GM12878 (cell line): ENCODE data around the gene COX4I2. TPM values are rescaled to one million over a fixed set of nuclear protein-coding genes. Genes with fewer than 3 reads are reported as not detected.

Source experiments
- ATAC-seq: fragments of 200-7000 bp; cut with Tn5 transposase; 3 replicates; pipeline ENCODE4 v1.9.1; 2020; ENCODE audit warnings: mild to moderate bottlenecking, moderate library complexity
- BruUV-seq: library from RNA; stranded (reverse); fragments of 400-500 nt; replicated peaks from 2 replicates; lab custom pipeline; 2021; lab: Mats Ljungman, UMichigan
- CTCF ChIA-PET: fragments of 300-600 bp; sonication (Branson Sonifier 250); formaldehyde crosslinking; extraction: SDS; loops from one replicate; lab custom pipeline; 2021; ENCODE audit warnings: inconsistent platforms; lab: Yijun Ruan, JAX
- POLR2A ChIA-PET: fragments of 350-600 bp; formaldehyde crosslinking; extraction: SDS; loops from one replicate; lab custom pipeline; 2021; ENCODE audit warnings: inconsistent platforms; lab: Charles Lee
- RAD21 ChIA-PET: fragments of 300-600 bp; sonication (Branson Sonifier 250); formaldehyde crosslinking; loops from one replicate; lab custom pipeline; 2023; ENCODE audit warnings: antibody characterized with exemption; ENCODE audit not compliant: unreplicated experiment; lab: Charles Lee
- SMC1A ChIA-PET: fragments of 300-600 bp; sonication (Branson Sonifier 250); formaldehyde crosslinking; loops from one replicate; lab custom pipeline; 2023; ENCODE audit not compliant: unreplicated experiment, uncharacterized antibody; lab: Charles Lee
- DNase-seq: peaks from one replicate; pipeline ENCODE4 v3.0.0-alpha.2; 2011; ENCODE audit warnings: low read depth, low spot score
- FAIRE-seq: peaks from 3 replicates; lab custom pipeline; 2011; peaks lifted over from hg19 to GRCh38; lab: Jason Lieb, UNC
- H2AFZ ChIP-seq: 2 replicates; pipeline ENCODE4 v1.6.0; 2011; ENCODE audit warnings: low read depth, low read length, control low read depth; ENCODE audit not compliant: control insufficient read depth
- H3K27ac ChIP-seq: 2 replicates; pipeline ENCODE4 v1.5.1; 2011; ENCODE audit warnings: control low read depth; ENCODE audit not compliant: control insufficient read depth, insufficient read depth
- H3K27me3 ChIP-seq, 2 experiments: replicated peaks in 1 of 2; 2 replicates each; pipeline versions ENCODE4 v1.6.0 to v1.6.1; 2011; ENCODE audit warnings: low read length in 1 of 2; ENCODE audit not compliant: control insufficient read depth in 2 of 2, insufficient read depth in 2 of 2
- H3K36me3 ChIP-seq, 2 experiments: 2 replicates each; pipeline ENCODE4 v1.5.1; 2011; ENCODE audit warnings: low read length in 1 of 2; ENCODE audit not compliant: control insufficient read depth in 2 of 2, insufficient read depth in 2 of 2
- H3K4me1 ChIP-seq: 2 replicates; pipeline ENCODE4 v1.6.1; 2011; ENCODE audit warnings: mild to moderate bottlenecking, low read length, moderate library complexity, mixed read lengths; ENCODE audit not compliant: control insufficient read depth, insufficient read depth
- H3K4me2 ChIP-seq: 2 replicates; pipeline ENCODE4 v1.6.0; 2011; ENCODE audit warnings: control low read depth; ENCODE audit not compliant: control insufficient read depth, insufficient read depth
- H3K4me3 ChIP-seq: fragments of 200-600 bp; sonication (generic); 2 replicates; pipeline ENCODE4 v1.5.1; 2016
- H3K79me2 ChIP-seq: 2 replicates; pipeline ENCODE4 v1.6.0; 2011; ENCODE audit warnings: low read length; ENCODE audit not compliant: control insufficient read depth, insufficient read depth
- H3K9ac ChIP-seq: 2 replicates; pipeline ENCODE4 v1.8.0; 2011; ENCODE audit warnings: low read length, control low read depth, mixed read lengths; ENCODE audit not compliant: control insufficient read depth, insufficient read depth
- H3K9me3 ChIP-seq: replicated peaks from 3 replicates; pipeline ENCODE4 v1.5.1; 2011; ENCODE audit warnings: mild to moderate bottlenecking, low read length; ENCODE audit not compliant: control insufficient read depth, insufficient read depth
- H4K20me1 ChIP-seq: 2 replicates; pipeline ENCODE4 v1.6.0; 2011; ENCODE audit not compliant: control insufficient read depth, insufficient read depth
- BCL11A ChIP-seq: IDR thresholded peaks from 2 replicates; pipeline ENCODE4 v1.6.1; 2011; ENCODE audit warnings: low read depth, low read length
- CHD4 ChIP-seq: fragments of 200-600 bp; sonication (generic); IDR thresholded peaks from 2 replicates; pipeline ENCODE4 v1.6.1; 2016; ENCODE audit warnings: mild to moderate bottlenecking
- CREB1 ChIP-seq: IDR thresholded peaks from 2 replicates; pipeline ENCODE4 v1.6.1; 2012; ENCODE audit warnings: low read depth, mild to moderate bottlenecking, inconsistent platforms
- DPF2 ChIP-seq: fragments of 450-650 bp; IDR thresholded peaks from 2 replicates; pipeline ENCODE4 v1.6.1; 2017; ENCODE audit warnings: mild to moderate bottlenecking
- E2F8 ChIP-seq: fragments of 450-650 bp; IDR thresholded peaks from 2 replicates; pipeline ENCODE4 v1.6.1; 2018; ENCODE audit warnings: mild to moderate bottlenecking, low read depth, moderate library complexity; ENCODE audit not compliant: partially characterized antibody
- NFIC ChIP-seq: IDR thresholded peaks from 2 replicates; pipeline ENCODE4 v1.6.1; 2012; ENCODE audit warnings: low read depth, mild to moderate bottlenecking, inconsistent platforms, low read length, moderate library complexity
- REST ChIP-seq: IDR thresholded peaks from 2 replicates; pipeline ENCODE4 v1.6.1; 2012; ENCODE audit warnings: mild to moderate bottlenecking, low read depth, low read length
- STAT1 ChIP-seq: fragments of 450-650 bp; conservative IDR thresholded peaks from 2 replicates; pipeline ENCODE4 v1.6.1; 2014; ENCODE audit warnings: antibody characterized with exemption, mild to moderate bottlenecking
- ZNF207 ChIP-seq: fragments of 450-650 bp; IDR thresholded peaks from 2 replicates; pipeline ENCODE4 v1.6.1; 2014; ENCODE audit warnings: antibody characterized with exemption, mild to moderate bottlenecking, borderline replicate concordance
- ZNF24 ChIP-seq: fragments of 450-650 bp; IDR thresholded peaks from 2 replicates; pipeline ENCODE4 v1.6.1; 2017; ENCODE audit warnings: antibody characterized with exemption, mild to moderate bottlenecking
- ZNF622 ChIP-seq: fragments of 450-650 bp; IDR thresholded peaks from 2 replicates; pipeline ENCODE4 v1.6.1; 2017; ENCODE audit warnings: mild to moderate bottlenecking, inconsistent platforms
- ZNF687 ChIP-seq: fragments of 450-650 bp; IDR thresholded peaks from 2 replicates; pipeline ENCODE4 v1.6.1; 2017; ENCODE audit warnings: mild to moderate bottlenecking, moderate library complexity
- WGBS: methylation state at CpG from one replicate; pipeline ENCODE4 v1.1.6; 2016; ENCODE audit warnings: low lambda C conversion rate; ENCODE audit not compliant: insufficient replicate concordance, insufficient coverage; ENCODE audit errors: missing lambda C conversion rate; 5-methylcytosine and 5-hydroxymethylcytosine counted together
- in situ Hi-C: fragments of 300-500 bp; cut with MboI; formaldehyde crosslinking; loops from 9 replicates; pipeline ENCODE4 v1.14.3; 2018; ENCODE audit warnings: mixed read lengths
- intact Hi-C: fragments of 100-400 bp; cut with micrococcal nuclease; formaldehyde crosslinking; loops from one replicate; pipeline ENCODE4 v1.14.2; 2022; ENCODE audit not compliant: unreplicated experiment
- polyA plus RNA-seq, 11 experiments: library from polyadenylated mRNA; depleted of rRNA in 4 of 11; unstranded in 6 of 11; stranded (reverse) in 5 of 11; fragments of >200 nt; fragmentation: Nextera tagmentation in 4 of 11; fragmentation: Illumina TruSeq in 1 of 11; extraction: Ambion mirVana in 4 of 11; extraction: Trizol in 1 of 11; gene quantifications; 1 replicate in 1 of 11; 2 replicates in 10 of 11; pipeline versions ENCODE4 v1.2.1 to v1.2.3, GENCODE V29; 2011 to 2016; ENCODE audit warnings: inconsistent platforms in 2 of 11, missing spikeins in 2 of 11, low read depth in 1 of 11
- total RNA-seq, 4 experiments: library from RNA; depleted of rRNA in 3 of 4; stranded (reverse); fragments of >200 nt in 3 of 4; fragmentation: Illumina TruSeq in 1 of 4; extraction: Trizol in 1 of 4; gene quantifications; 2 replicates each; pipeline versions ENCODE4 v1.2.1 to v1.2.3, GENCODE V29; 2013 to 2021

The COX4I2 gene
- total and polyA plus RNA-seq, 10 of the 15 experiments (the other 5 are each of a cell fraction or from before 2014, with no cell fraction given), result not detected

- in situ Hi-C loops (no loop called here), intact Hi-C loops (no loop called here)
- DNase-seq (no peak), FAIRE-seq (no peak), ATAC-seq (no peak)
- no peak overlapping the region for H3K27ac ChIP-seq
- peaks cover 6 to 29% of the 10 kb centered on the region in 2 experiments for H3K36me3 ChIP-seq
- H3K9me3 ChIP-seq, result no peaks in the 10 kb centered on the region
- H4K20me1 ChIP-seq, result 0 out of 2 replicates have a peak, but pooled peaks cover 2% of the 10 kb centered on the region
- no peak overlapping the region for H2AFZ ChIP-seq
- H3K4me2 ChIP-seq, result no peak overlapping the region
- peaks cover 23% of the 10 kb centered on the region for H3K4me1 ChIP-seq
- ChIA-PET RAD21 (interaction anchor here (0.8 to 1.4 kb wide), 6 partner anchors 9 to 58 kb away, joined by 3 to 6 read pairs (median 4); no protein-coding TSS in a partner anchor), SMC1A (interaction anchor here (0.9 to 4.3 kb wide), 8 partner anchors 10 to 33 kb away, joined by 3 to 32 read pairs (median 6); partner anchors contain the start of gene BCL2L1), POLR2A (interaction anchor here (1.2 to 1.3 kb wide), 2 partner anchors 12 to 22 kb away, joined by 3 to 6 read pairs; no protein-coding TSS in a partner anchor), CTCF (interaction anchor here (0.6 to 25.1 kb wide), 5 partner anchors 9 to 1118 kb away, joined by 3 to 254 read pairs (median 5); partner anchors contain the start of gene BCL2L1)
- no peaks in the 10 kb centered on the region for H3K27me3 ChIP-seq
- no peak overlapping the region for H3K4me3 ChIP-seq
- no peak overlapping the region for H3K9ac ChIP-seq
- peaks cover 34% of the 10 kb centered on the region for H3K79me2 ChIP-seq
- WGBS, result 70% methylated on average over 4 of the region's 4 CpGs
- no TSS peak for BruUV-seq
- TF ChIP-seq CREB1 (no peak), ZNF207 (no peak), ZNF622 (no peak), STAT1 (no peak), NFIC (no peak), DPF2 (no peak), ZNF687 (no peak), ZNF24 (no peak), CHD4 (no peak), BCL11A (no peak), E2F8 (no peak), REST (no peak)
These were observed 56.4 kb downstream of the COX4I2 start for GRCh38 chr20:31693987-31694661.
